Measurements from ENCODE around the gene CASKIN1.
A peak's percentile ranks its signal among the peaks of the same experiment; 100 is the strongest.

DNA sequence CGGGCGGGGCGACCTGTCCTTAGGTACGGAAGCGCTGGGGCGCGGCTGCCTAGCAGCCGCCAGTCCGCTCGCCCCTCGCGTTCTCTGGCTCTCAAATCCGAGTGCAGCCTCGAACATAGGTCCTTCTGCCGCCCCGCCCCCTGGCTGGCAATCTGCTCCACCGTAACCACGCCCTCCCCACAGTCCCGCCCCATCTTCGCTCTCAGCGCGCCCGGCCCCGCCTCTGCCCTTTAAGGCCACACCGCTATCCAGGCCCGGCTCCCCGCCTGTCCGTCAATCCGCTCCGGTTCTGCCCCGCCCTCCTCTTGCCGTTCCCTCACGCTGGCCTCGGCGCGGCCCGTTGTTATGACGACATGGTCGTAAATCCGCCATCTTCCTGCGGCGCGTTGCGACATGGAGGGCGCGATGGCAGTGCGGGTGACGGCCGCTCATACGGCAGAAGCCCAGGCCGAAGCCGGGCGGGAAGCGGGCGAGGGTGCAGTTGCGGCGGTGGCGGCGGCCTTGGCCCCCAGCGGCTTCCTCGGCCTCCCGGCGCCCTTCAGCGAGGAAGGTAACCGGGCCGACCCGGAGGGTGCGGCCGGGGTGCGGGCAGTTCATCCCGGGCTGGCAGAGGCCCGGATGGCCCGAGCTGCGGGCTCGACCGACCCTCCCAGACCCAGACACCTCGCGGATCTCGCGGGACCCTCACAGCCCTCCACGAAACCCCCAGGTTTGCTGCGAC, 27.0 kb upstream of the CASKIN1 start, which contains the start of gene E4F1:
- TF ChIP-seq EZH2 (IDR thresholded peaks at IDR 0.05) = no peak
- TF ChIP-seq POLR2AphosphoS5 (IDR thresholded peaks at IDR 0.05; ENCODE audit: borderline replicate concordance, low read depth, low read length) = peak; percentile 95
- peak; percentile 64 for TF ChIP-seq FOXP2 (optimal IDR thresholded peaks at IDR 0.05; ENCODE audit: control extremely low read depth, extremely low read length, insufficient read depth)
